WTC11 (cell line): ENCODE measurements around the gene B4GALNT3. TPM values are rescaled to one million over a fixed set of nuclear protein-coding genes. Genes with fewer than 3 reads are reported as not detected.

ENCODE experiments used
- ATAC-seq: fragments of 200-7000 bp; cut with Tn5 transposase; 2 replicates; pipeline ENCODE4 v1.10.0; 2021; ENCODE audit warnings: mild to moderate bottlenecking, moderate library complexity
- CTCF ChIA-PET: fragments of 300-600 bp; sonication (Branson Sonifier 250); formaldehyde crosslinking; loops from one replicate; lab custom pipeline; 2021; ENCODE audit warnings: antibody characterized with exemption; lab: Charles Lee
- POLR2A ChIA-PET: fragments of 350-600 bp; sonication (Branson Sonifier 250); formaldehyde crosslinking; loops from one replicate; lab custom pipeline; 2021; ENCODE audit warnings: antibody characterized with exemption; lab: Charles Lee
- DNase-seq: peaks from one replicate; pipeline ENCODE4 v3.0.0; 2021; ENCODE audit warnings: low spot score
- H3K27ac Mint-ChIP-seq: 2 replicates; pipeline ENCODE4 v1.8.0; 2021; ENCODE audit warnings: mixed read lengths
- H3K27me3 Mint-ChIP-seq: 2 replicates; pipeline ENCODE4 v1.8.0; 2021; ENCODE audit warnings: low read depth, mild to moderate bottlenecking, moderate library complexity, mixed read lengths
- H3K36me3 Mint-ChIP-seq: 2 replicates; pipeline ENCODE4 v1.8.0; 2021; ENCODE audit warnings: mixed read lengths
- H3K4me1 Mint-ChIP-seq: 2 replicates; pipeline ENCODE4 v1.8.0; 2022; ENCODE audit warnings: mixed read lengths
- H3K4me3 Mint-ChIP-seq: 2 replicates; pipeline ENCODE4 v1.8.0; 2021; ENCODE audit warnings: mild to moderate bottlenecking, moderate library complexity, mixed read lengths
- H3K9me3 Mint-ChIP-seq: 2 replicates; pipeline ENCODE4 v1.8.0; 2021; ENCODE audit warnings: mixed read lengths
- FOXJ3 ChIP-seq: sonication (generic); formaldehyde crosslinking; IDR thresholded peaks from 2 replicates; pipeline ENCODE4 v1.9.0; 2021; ENCODE audit warnings: missing genetic modification reagents, mild to moderate bottlenecking, borderline replicate concordance
- FOXP1 ChIP-seq: sonication (generic); formaldehyde crosslinking; IDR thresholded peaks from 2 replicates; pipeline ENCODE4 v1.8.0; 2022; ENCODE audit warnings: missing genetic modification reagents, mild to moderate bottlenecking, moderate library complexity, borderline replicate concordance
- FOXP4 ChIP-seq: sonication (generic); formaldehyde crosslinking; IDR thresholded peaks from 2 replicates; pipeline ENCODE4 v1.8.0; 2022; ENCODE audit warnings: mild to moderate bottlenecking, missing genetic modification reagents
- GRHL2 ChIP-seq: fragments of 250-450 bp; sonication (Bioruptor Pico); IDR thresholded peaks from 2 replicates; pipeline ENCODE4 v1.8.0; 2022; ENCODE audit warnings: mild to moderate bottlenecking, moderate library complexity; ENCODE audit not compliant: insufficient replicate concordance, severe bottlenecking
- HMGA2 ChIP-seq: fragments of 250-450 bp; sonication (Bioruptor Pico); IDR thresholded peaks from 2 replicates; pipeline ENCODE4 v1.4.0; 2021; ENCODE audit warnings: mild to moderate bottlenecking, moderate library complexity
- HMGXB4 ChIP-seq: sonication (generic); formaldehyde crosslinking; IDR thresholded peaks from 2 replicates; pipeline ENCODE4 v1.8.1; 2023; ENCODE audit warnings: mild to moderate bottlenecking, moderate library complexity, missing genetic modification reagents
- JAZF1 ChIP-seq: fragments of 250-450 bp; sonication (Bioruptor Pico); IDR thresholded peaks from 2 replicates; pipeline ENCODE4 v1.9.0; 2021; ENCODE audit warnings: moderate library complexity, mild to moderate bottlenecking, inconsistent platforms
- MXD4 ChIP-seq: fragments of 250-450 bp; sonication (Bioruptor Pico); IDR thresholded peaks from 2 replicates; pipeline ENCODE4 v1.8.0; 2021; ENCODE audit warnings: mild to moderate bottlenecking, moderate library complexity, borderline replicate concordance
- MYBL2 ChIP-seq: sonication (generic); formaldehyde crosslinking; IDR thresholded peaks from 2 replicates; pipeline ENCODE4 v1.8.1; 2023; ENCODE audit warnings: mild to moderate bottlenecking, moderate library complexity, missing genetic modification reagents
- NR1H2 ChIP-seq: sonication (generic); formaldehyde crosslinking; IDR thresholded peaks from 2 replicates; pipeline ENCODE4 v1.9.0; 2021; ENCODE audit warnings: mild to moderate bottlenecking, moderate library complexity, missing genetic modification reagents
- PREB ChIP-seq: sonication (generic); formaldehyde crosslinking; IDR thresholded peaks from 2 replicates; pipeline ENCODE4 v1.8.1; 2022; ENCODE audit warnings: mild to moderate bottlenecking, missing genetic modification reagents, moderate library complexity, borderline replicate concordance
- SMAD3 ChIP-seq: sonication (generic); formaldehyde crosslinking; IDR thresholded peaks from 2 replicates; pipeline ENCODE4 v1.8.0; 2022; ENCODE audit warnings: missing genetic modification reagents, mild to moderate bottlenecking, borderline replicate concordance
- SP1 ChIP-seq: sonication (generic); formaldehyde crosslinking; conservative IDR thresholded peaks from 2 replicates; pipeline ENCODE4 v1.8.1; 2022; ENCODE audit warnings: missing genetic modification reagents
- TEAD1 ChIP-seq: sonication (generic); formaldehyde crosslinking; IDR thresholded peaks from 2 replicates; pipeline ENCODE4 v1.8.0; 2022; ENCODE audit warnings: mild to moderate bottlenecking, missing genetic modification reagents
- USF1 ChIP-seq: sonication (generic); formaldehyde crosslinking; IDR thresholded peaks from 2 replicates; pipeline ENCODE4 v1.8.0; 2022; ENCODE audit warnings: mild to moderate bottlenecking, missing genetic modification reagents
- ZNF317 ChIP-seq: sonication (generic); formaldehyde crosslinking; IDR thresholded peaks from 2 replicates; pipeline ENCODE4 v1.8.1; 2023; ENCODE audit warnings: low read depth, mild to moderate bottlenecking, moderate library complexity, missing genetic modification reagents, borderline replicate concordance
- ZNF396 ChIP-seq: fragments of 250-450 bp; sonication (Bioruptor Pico); IDR thresholded peaks from 2 replicates; pipeline ENCODE4 v1.8.0; 2021; ENCODE audit warnings: mild to moderate bottlenecking, moderate library complexity, borderline replicate concordance
- ZNF416 ChIP-seq: fragments of 250-450 bp; sonication (Bioruptor Pico); IDR thresholded peaks from 2 replicates; pipeline ENCODE4 v1.9.0; 2021; ENCODE audit warnings: mild to moderate bottlenecking, inconsistent platforms
- ZNF532 ChIP-seq: fragments of 250-450 bp; sonication (Bioruptor Pico); IDR thresholded peaks from 2 replicates; pipeline ENCODE4 v1.9.0; 2021; ENCODE audit warnings: mild to moderate bottlenecking, borderline replicate concordance
- total RNA-seq: library from RNA; stranded (reverse); gene quantifications from 3 replicates; pipeline ENCODE4 v1.2.3, GENCODE V29; 2021
- TF ChIP-seq, protein P1 (sequence below): fragments of 250-450 bp; sonication (Bioruptor Pico); IDR thresholded peaks from 2 replicates; pipeline ENCODE4 v2.1.2; 2022; ENCODE audit warnings: mild to moderate bottlenecking, moderate library complexity

Gene B4GALNT3
- total RNA-seq, 1 experiment from 2014 or later, result 19.0 TPM

DNA sequence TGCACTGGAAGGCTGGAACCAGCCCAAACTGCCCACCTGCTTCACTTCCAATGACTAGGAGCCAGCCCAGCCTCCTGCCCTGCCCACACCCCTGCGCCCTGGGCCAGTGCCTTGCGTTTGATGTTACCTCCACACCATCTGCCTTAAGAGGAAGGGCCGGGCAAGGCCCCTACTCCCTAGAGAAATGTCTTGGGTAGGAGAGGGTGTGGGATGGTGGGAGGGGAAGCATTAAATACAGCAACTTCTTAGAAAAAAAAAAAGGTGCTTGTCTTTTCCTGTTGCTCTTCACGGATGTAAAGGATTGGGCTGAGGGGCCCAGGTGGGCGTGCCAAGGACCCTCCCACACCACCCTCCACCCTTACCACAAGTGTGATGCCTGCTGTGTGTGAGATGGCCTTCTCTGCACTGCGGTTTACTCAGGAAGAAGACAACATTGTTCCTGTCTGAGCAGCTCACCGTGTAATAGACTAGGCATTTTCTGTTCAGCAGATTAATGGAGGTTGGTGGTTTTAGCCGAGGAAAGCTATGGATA is 103.6 kb downstream of the B4GALNT3 start (continued):
- TF ChIP-seq FOXJ3 (CRISPR knock-in tag), result no peak
- TF ChIP-seq MYBL2 (CRISPR knock-in tag), result no peak
- TF ChIP-seq ZNF416 (CRISPR knock-in tag), result no peak

- H3K4me1 Mint-ChIP-seq, result no peaks in the 10 kb centered on the region
- no peak for TF ChIP-seq USF1
- TF ChIP-seq FOXP4, result no peak
- TF ChIP-seq ZNF317 (CRISPR knock-in tag), result no peak
- TF ChIP-seq JAZF1 (CRISPR knock-in tag), result no peak
- TF ChIP-seq HMGA2 (CRISPR knock-in tag), result no peak
- no peak for TF ChIP-seq SMAD3 (CRISPR knock-in tag)
- no peak for TF ChIP-seq HMGXB4
- no peak for TF ChIP-seq GRHL2 (CRISPR knock-in tag)
- no peak for TF ChIP-seq SP1 (CRISPR knock-in tag)
- TF ChIP-seq PREB (CRISPR knock-in tag), result no peak
- no peaks in the 10 kb centered on the region for H3K9me3 Mint-ChIP-seq
- no peaks in the 10 kb centered on the region for H3K36me3 Mint-ChIP-seq
- ATAC-seq (no peak), DNase-seq (no peak)
- no peak overlapping the region for H3K27ac Mint-ChIP-seq
- H3K27me3 Mint-ChIP-seq, result peaks cover 4% of the 10 kb centered on the region
- POLR2A ChIA-PET, result no interaction called here
- CTCF ChIA-PET, result no interaction called here
- H3K4me3 Mint-ChIP-seq, result no peak overlapping the region
Measured at GRCh38 chr12:563787-564298, 104.1 kb downstream of the B4GALNT3 start.

DNA sequence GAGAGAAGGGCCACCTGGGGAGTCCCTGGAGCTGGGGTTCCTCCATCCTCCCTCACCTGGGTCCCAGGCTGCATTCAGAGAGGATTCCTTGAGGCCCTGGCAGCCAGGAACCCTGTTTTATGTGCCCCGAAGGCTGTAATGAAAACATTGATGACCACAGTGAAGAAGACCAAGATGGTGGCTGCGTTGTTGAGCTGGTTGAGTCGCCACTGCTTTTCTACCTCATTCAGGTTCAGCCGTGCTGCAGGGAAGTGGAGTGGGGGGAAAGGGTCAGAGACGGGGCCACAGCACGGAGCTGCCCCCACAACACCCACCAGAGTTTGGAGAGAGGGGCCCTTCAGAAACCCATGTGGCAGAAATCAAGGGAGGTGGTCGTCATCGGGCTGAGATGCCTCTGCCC is 105.4 kb downstream of the B4GALNT3 start:
- DNase-seq, result no peak
- Mint-ChIP-seq H3K27me3 (peaks cover 12% of the 10 kb centered on the region), H3K4me1 (no peaks in the 10 kb centered on the region), H3K9me3 (no peaks in the 10 kb centered on the region), H3K36me3 (no peaks in the 10 kb centered on the region), H3K4me3 (no peak overlapping the region), H3K27ac (no peak overlapping the region)
- ATAC-seq, result no peak
- ChIA-PET CTCF (interaction anchor here (2.3 kb wide), 1 partner anchor 11 kb away, joined by 7 read pairs; no protein-coding TSS in a partner anchor), POLR2A (no interaction called here)
- TF ChIP-seq FOXP1 (CRISPR knock-in tag), result no peak
- TF ChIP-seq SP1 (CRISPR knock-in tag), result no peak
- TF ChIP-seq TEAD1 (CRISPR knock-in tag), result no peak
- TF ChIP-seq, protein P1, sequence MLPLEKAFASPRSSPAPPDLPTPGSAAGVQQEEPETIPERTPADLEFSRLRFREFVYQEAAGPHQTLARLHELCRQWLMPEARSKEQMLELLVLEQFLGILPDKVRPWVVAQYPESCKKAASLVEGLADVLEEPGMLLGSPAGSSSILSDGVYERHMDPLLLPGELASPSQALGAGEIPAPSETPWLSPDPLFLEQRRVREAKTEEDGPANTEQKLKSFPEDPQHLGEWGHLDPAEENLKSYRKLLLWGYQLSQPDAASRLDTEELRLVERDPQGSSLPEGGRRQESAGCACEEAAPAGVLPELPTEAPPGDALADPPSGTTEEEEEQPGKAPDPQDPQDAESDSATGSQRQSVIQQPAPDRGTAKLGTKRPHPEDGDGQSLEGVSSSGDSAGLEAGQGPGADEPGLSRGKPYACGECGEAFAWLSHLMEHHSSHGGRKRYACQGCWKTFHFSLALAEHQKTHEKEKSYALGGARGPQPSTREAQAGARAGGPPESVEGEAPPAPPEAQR (CRISPR knock-in tag), result no peak
- no peak for TF ChIP-seq ZNF532 (CRISPR knock-in tag)
- TF ChIP-seq ZNF396, result no peak
- no peak for TF ChIP-seq MXD4
- TF ChIP-seq NR1H2 (CRISPR knock-in tag), result no peak
- TF ChIP-seq HMGXB4, result no peak
